ENCODE measurements around the gene PRICKLE1.

PRICKLE1 gene

GRCh38 chr12:42482748-42483520 lies 106.6 kb downstream of the PRICKLE1 start:
- peaks cover 31 to 55% of the 10 kb centered on the region in 2 donors for H3K4me1 Mint-ChIP-seq
- H3K4me3 Mint-ChIP-seq = peak overlapping the region; percentile 94 to 99
- H3K9me3 Mint-ChIP-seq = no peaks in the 10 kb centered on the region
- peak; percentile 78 to 80 for ATAC-seq (replicated peaks)
- DNase-seq = peak; percentile 77
- H3K27me3 Mint-ChIP-seq = no peaks in the 10 kb centered on the region
- peak overlapping the region; percentile 95 for H3K27ac Mint-ChIP-seq
- peaks cover 4 to 5% of the 10 kb centered on the region in 2 donors for H3K36me3 Mint-ChIP-seq

GRCh38 chr12:42482041-42482747 lies 107.4 kb downstream of the PRICKLE1 start:
- Mint-ChIP-seq H3K36me3 (peaks cover 4 to 5% of the 10 kb centered on the region in 2 donors), H3K27me3 (no peaks in the 10 kb centered on the region), H3K9me3 (no peaks in the 10 kb centered on the region), H3K4me3 (peak overlapping the region; percentile 94 to 99), H3K27ac (peak overlapping the region; percentile 39), H3K4me1 (peaks cover 31 to 58% of the 10 kb centered on the region in 2 donors)
- no peak for ATAC-seq (replicated peaks)
- DNase-seq = no peak

GRCh38 chr12:42481368-42481767 lies 108.2 kb downstream of the PRICKLE1 start:
- Mint-ChIP-seq H3K4me3 (no peak overlapping the region), H3K27ac (no peak overlapping the region), H3K27me3 (no peaks in the 10 kb centered on the region), H3K36me3 (peaks cover 4 to 5% of the 10 kb centered on the region in 2 donors), H3K4me1 (peaks cover 31 to 58% of the 10 kb centered on the region in 2 donors), H3K9me3 (no peaks in the 10 kb centered on the region)
- DNase-seq (no peak), ATAC-seq (replicated peaks) (no peak)

GRCh38 chr12:42477941-42478340 lies 111.6 kb downstream of the PRICKLE1 start:
- no peak overlapping the region for H3K4me3 Mint-ChIP-seq
- H3K27ac Mint-ChIP-seq = no peak overlapping the region
- no peaks in the 10 kb centered on the region for H3K36me3 Mint-ChIP-seq
- DNase-seq (no peak), ATAC-seq (replicated peaks) (no peak)
- peaks cover 41 to 76% of the 10 kb centered on the region in 2 donors for H3K4me1 Mint-ChIP-seq
- H3K9me3 Mint-ChIP-seq = no peaks in the 10 kb centered on the region
- H3K27me3 Mint-ChIP-seq = no peaks in the 10 kb centered on the region

GRCh38 chr12:42475106-42475505 lies 114.4 kb downstream of the PRICKLE1 start:
- Mint-ChIP-seq H3K4me1 (peaks cover 53 to 79% of the 10 kb centered on the region in 2 donors), H3K36me3 (no peaks in the 10 kb centered on the region), H3K4me3 (peak overlapping the region; percentile 69 to 73), H3K27ac (peak overlapping the region; percentile 91), H3K27me3 (no peaks in the 10 kb centered on the region), H3K9me3 (no peaks in the 10 kb centered on the region)
- DNase-seq (no peak), ATAC-seq (replicated peaks) (peak; percentile 47 to 54)

- DNase-seq (no peak), ATAC-seq (replicated peaks) (peak; percentile 30)
- no peaks in the 10 kb centered on the region for H3K36me3 Mint-ChIP-seq
- no peaks in the 10 kb centered on the region for H3K27me3 Mint-ChIP-seq
- peak overlapping the region in 1 of 2 donors; percentile 48 for H3K4me3 Mint-ChIP-seq
- H3K27ac Mint-ChIP-seq = peak overlapping the region; percentile 62
- H3K9me3 Mint-ChIP-seq = no peaks in the 10 kb centered on the region
- peaks cover 55 to 79% of the 10 kb centered on the region in 2 donors for H3K4me1 Mint-ChIP-seq
Measured at GRCh38 chr12:42474391-42474790, 115.2 kb downstream of the PRICKLE1 start.

GRCh38 chr12:42473561-42473960 lies 116.0 kb downstream of the PRICKLE1 start:
- H3K9me3 Mint-ChIP-seq = no peaks in the 10 kb centered on the region
- H3K36me3 Mint-ChIP-seq = no peaks in the 10 kb centered on the region
- no peak overlapping the region for H3K4me3 Mint-ChIP-seq
- no peak for ATAC-seq (replicated peaks)
- no peaks in the 10 kb centered on the region for H3K27me3 Mint-ChIP-seq
- no peak for DNase-seq
- H3K27ac Mint-ChIP-seq = peak overlapping the region; percentile 47
- peaks cover 52 to 79% of the 10 kb centered on the region in 2 donors for H3K4me1 Mint-ChIP-seq

- DNase-seq (no peak), ATAC-seq (replicated peaks) (no peak)
- Mint-ChIP-seq H3K9me3 (no peaks in the 10 kb centered on the region), H3K27me3 (no peaks in the 10 kb centered on the region), H3K27ac (peak overlapping the region; percentile 73), H3K4me3 (peak overlapping the region in 1 of 2 donors; percentile 22), H3K36me3 (no peaks in the 10 kb centered on the region), H3K4me1 (peaks cover 48 to 79% of the 10 kb centered on the region in 2 donors)
Measured at GRCh38 chr12:42473130-42473529, 116.4 kb downstream of the PRICKLE1 start.

- ATAC-seq (replicated peaks) (no peak), DNase-seq (no peak)
- no peaks in the 10 kb centered on the region for H3K36me3 Mint-ChIP-seq
- no peaks in the 10 kb centered on the region for H3K9me3 Mint-ChIP-seq
- H3K4me1 Mint-ChIP-seq = peaks cover 48 to 79% of the 10 kb centered on the region in 2 donors
- H3K27ac Mint-ChIP-seq = peak overlapping the region; percentile 89
- no peaks in the 10 kb centered on the region for H3K27me3 Mint-ChIP-seq
- H3K4me3 Mint-ChIP-seq = peak overlapping the region; percentile 32 to 55
Measured at GRCh38 chr12:42472376-42472775, 117.2 kb downstream of the PRICKLE1 start.

GRCh38 chr12:42469355-42470175 lies 120.0 kb downstream of the PRICKLE1 start:
- no peaks in the 10 kb centered on the region for H3K9me3 Mint-ChIP-seq
- peak overlapping the region; percentile 82 to 90 for H3K4me3 Mint-ChIP-seq
- H3K36me3 Mint-ChIP-seq = peaks cover 6 to 10% of the 10 kb centered on the region in 2 donors
- peak; percentile 93 for ATAC-seq (replicated peaks)
- H3K4me1 Mint-ChIP-seq = peaks cover 43 to 75% of the 10 kb centered on the region in 2 donors
- no peaks in the 10 kb centered on the region for H3K27me3 Mint-ChIP-seq
- H3K27ac Mint-ChIP-seq = peak overlapping the region; percentile 96
- DNase-seq = peak; percentile 66

GRCh38 chr12:42468921-42469320 lies 120.6 kb downstream of the PRICKLE1 start:
- Mint-ChIP-seq H3K36me3 (peaks cover 13 to 15% of the 10 kb centered on the region in 2 donors), H3K4me3 (peak overlapping the region; percentile 82 to 90), H3K9me3 (no peaks in the 10 kb centered on the region), H3K4me1 (peaks cover 40 to 68% of the 10 kb centered on the region in 2 donors), H3K27ac (peak overlapping the region; percentile 96), H3K27me3 (no peaks in the 10 kb centered on the region)
- DNase-seq = no peak
- ATAC-seq (replicated peaks) = peak; percentile 2 to 12

GRCh38 chr12:42468341-42468821 lies 121.2 kb downstream of the PRICKLE1 start:
- Mint-ChIP-seq H3K27ac (peak overlapping the region; percentile 96), H3K27me3 (no peaks in the 10 kb centered on the region), H3K36me3 (peaks cover 16 to 17% of the 10 kb centered on the region in 2 donors), H3K9me3 (no peaks in the 10 kb centered on the region), H3K4me3 (peak overlapping the region; percentile 82 to 90), H3K4me1 (peaks cover 37 to 63% of the 10 kb centered on the region in 2 donors)
- ATAC-seq (replicated peaks) = peak; percentile 72
- peak; percentile 44 for DNase-seq

- no peak overlapping the region for H3K4me3 Mint-ChIP-seq
- peaks cover 37 to 38% of the 10 kb centered on the region in 2 donors for H3K36me3 Mint-ChIP-seq
- H3K9me3 Mint-ChIP-seq = peaks cover 0 to 1% of the 10 kb centered on the region in 2 donors
- no peak overlapping the region for H3K27ac Mint-ChIP-seq
- ATAC-seq (replicated peaks) = no peak
- no peak for DNase-seq
- peaks cover 7 to 31% of the 10 kb centered on the region in 2 donors for H3K4me1 Mint-ChIP-seq
- no peaks in the 10 kb centered on the region for H3K27me3 Mint-ChIP-seq
Measured at GRCh38 chr12:42463671-42464070, 125.9 kb downstream of the PRICKLE1 start.

GRCh38 chr12:42462486-42462885 lies 127.1 kb downstream of the PRICKLE1 start:
- no peak for DNase-seq
- H3K27ac Mint-ChIP-seq = no peak overlapping the region
- no peak for ATAC-seq (replicated peaks)
- H3K4me1 Mint-ChIP-seq = peaks cover 10 to 32% of the 10 kb centered on the region in 2 donors
- H3K36me3 Mint-ChIP-seq = peaks cover 40 to 44% of the 10 kb centered on the region in 2 donors
- H3K27me3 Mint-ChIP-seq = no peaks in the 10 kb centered on the region
- no peak overlapping the region for H3K4me3 Mint-ChIP-seq
- peaks cover 0 to 1% of the 10 kb centered on the region in 2 donors for H3K9me3 Mint-ChIP-seq
